Endothelial cell of hepatic sinusoid (primary cell): ENCODE data around the gene ARHGEF33.

Source experiments
- in situ Hi-C: cut with HindIII; loops from 2 replicates; pipeline ENCODE4 v1.10.0; 2017; ENCODE audit warnings: low sequenced_read_pairs

Gene ARHGEF33

DNA sequence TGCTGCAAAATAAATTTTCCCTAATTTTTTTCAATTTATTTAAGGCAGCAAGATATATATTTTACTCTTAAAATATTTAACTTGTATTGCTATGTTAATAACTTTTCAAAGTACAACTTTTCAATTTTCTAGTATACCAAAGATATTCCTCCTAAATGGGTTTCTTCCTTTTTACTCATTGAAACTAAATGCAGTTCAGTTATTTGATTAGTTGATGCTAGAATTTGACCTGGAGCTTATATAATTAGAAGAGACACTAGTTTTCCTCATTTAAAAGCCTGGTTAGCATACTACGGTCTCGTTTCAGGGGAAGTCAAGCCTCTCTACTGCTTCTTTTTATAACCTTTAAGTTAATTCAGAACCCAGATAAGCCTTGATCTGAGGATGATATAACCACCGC lies at the start of gene ARHGEF33:
Gene ARHGEF33 (plus strand): TSS at position 301 of the 400 bp plus-strand sequence. CDS start 29,573 bp downstream, outside the sequence.
- in situ Hi-C loops, result no loop called here

DNA sequence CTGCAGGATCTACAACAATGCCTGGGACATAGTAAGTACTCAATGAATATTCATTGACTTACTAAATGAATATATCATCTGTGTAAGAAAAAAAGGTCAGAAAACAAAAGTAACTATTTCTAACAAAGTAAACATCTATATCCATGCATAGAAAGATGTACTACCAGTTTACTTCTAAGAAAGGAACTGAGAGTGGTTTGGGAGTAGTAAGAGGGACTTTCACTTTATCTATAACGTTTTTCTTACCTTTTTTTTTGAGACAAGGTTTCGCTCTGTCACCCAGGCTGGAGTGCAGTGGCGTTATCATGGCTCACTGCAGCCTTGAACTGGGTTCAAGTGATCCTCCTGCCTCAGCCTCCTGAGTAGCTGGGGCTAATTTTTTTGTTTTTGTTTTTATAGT lies 39.6 kb upstream of the ARHGEF33 start:
- in situ Hi-C loops, result no loop called here

DNA sequence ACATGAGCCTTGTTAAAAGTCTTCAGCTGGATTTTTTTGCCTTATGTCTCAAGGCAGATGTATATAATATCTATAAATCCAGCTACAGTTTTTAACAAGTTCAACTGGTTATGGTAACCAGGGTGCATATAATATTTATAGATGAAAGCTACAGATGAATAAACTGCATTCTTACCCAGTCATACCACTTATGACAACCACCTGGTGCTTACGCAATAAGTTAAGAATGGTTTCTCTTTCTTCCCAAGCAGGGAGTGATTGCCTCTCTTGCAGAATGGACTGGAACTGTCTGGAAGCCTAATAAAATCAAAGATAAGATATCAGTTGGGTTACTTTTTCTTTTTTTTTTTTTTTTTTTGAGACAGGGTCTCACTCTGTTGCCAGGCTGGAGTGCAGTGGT lies 33.5 kb upstream of the ARHGEF33 start:
- in situ Hi-C loops, result no loop called here

DNA sequence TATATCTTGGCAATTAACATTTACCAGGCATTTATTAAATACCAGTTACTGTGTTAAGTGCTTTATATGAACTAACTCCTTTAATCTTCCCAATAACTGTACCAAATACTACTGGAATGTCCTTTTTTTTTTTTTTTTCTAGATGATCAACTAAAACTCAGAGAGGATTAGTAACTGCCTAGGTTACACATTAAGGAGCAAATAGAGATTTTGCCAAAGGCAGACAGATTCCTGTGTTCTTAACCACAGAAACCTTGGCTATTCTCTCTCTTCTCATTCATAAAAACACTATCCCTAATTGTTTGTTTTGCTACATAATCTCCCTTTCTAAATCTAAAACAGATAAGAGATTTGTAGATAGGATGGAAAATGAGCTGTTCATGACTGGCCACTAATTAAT lies 27.2 kb upstream of the ARHGEF33 start:
- in situ Hi-C loops, result no loop called here

DNA sequence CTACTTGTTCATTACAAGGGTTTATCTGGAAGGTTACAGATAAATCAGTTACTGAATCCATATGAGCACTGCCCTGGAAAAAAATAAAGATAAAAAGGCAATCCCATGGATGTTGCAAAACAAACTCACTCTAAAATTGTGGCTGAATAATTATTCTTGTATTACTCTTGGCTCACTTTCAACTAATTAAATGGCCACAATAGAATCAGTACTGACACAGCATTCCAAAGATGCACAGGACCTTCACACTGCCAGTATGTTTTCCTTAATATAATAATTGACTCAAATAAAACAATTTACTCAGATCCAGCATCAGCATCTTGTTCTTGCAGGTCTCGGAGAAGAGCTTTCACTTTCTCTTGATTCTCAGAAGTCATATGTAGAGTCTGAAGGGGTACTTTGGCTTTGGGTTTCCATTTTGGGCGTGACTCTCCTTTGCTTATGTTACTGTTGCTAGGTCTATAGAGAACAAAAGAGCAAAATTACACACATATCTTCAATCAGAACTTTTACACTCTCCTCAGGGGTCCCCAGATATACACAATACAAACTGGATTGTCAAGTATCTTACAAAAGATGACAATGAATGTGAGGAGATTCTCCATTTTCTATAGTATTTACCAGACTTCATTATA lies 26.5 kb upstream of the ARHGEF33 start:
- in situ Hi-C loops, result no loop called here

DNA sequence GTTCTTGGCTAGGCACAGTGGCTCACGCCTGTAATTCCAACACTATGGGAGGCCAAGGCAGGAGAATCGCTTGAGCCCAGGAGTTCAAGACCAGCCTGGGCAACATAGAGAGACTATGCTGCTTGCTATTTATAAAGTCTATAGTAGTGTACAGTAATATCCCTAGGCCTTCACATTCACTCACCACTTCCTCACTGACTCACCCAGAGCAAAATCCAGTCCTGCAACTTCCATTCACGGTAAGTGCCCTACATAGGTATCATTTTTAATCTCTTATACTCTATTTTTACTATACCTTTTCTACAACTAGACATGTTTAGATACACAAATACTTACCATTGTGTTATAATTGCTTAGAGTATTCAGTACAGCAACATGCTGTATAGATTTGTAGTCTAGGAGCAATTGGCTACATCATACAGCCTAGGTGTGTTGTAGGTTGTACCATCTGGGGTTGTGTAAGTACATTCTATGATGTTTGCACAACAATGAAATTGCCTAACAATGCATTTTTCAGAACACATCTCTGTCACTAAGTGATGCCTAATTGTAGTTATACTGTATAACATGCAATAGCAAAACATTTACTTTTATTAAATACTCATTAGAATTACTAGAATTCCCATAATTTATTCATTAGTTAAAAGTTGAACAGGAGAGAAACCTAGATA lies 22.8 kb upstream of the ARHGEF33 start:
- in situ Hi-C loops, result no loop called here

DNA sequence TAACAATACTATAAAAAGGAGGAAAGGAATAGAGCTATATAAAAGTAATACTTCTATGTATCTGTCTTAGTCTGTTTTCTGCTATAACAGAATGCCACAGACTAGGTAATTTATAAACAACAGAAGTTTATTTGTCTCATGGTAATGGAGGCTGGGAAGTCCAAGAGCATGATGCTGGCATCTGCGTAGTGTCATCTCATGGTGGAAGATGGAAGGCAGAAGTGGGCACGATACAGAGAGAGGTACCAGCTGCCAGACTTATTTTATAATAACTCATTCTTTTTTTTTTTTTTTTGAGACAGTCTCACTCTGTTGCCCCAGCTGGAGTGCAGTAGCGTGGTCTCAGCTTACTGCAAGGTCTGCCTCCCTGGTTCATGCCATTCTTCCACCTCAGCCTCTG lies 18.2 kb upstream of the ARHGEF33 start:
- in situ Hi-C loops, result no loop called here

DNA sequence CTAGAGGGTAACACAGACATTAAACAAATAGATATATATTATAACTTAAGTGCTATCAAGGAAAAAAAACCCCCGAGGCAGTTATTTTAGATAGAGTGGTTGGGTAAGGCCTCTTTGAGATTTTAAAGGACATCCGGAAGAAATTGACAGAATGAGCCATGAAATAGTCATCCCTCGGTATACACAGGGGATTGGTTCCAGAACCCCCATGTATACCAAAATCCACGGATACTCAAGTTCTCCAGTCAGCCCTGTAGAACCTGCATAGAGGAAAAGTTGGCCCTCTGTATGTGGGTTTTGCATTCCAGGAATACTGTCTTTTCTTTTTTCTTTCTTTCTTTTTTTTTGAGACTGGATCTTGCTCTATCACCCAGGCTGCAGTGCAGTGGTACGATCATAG lies 15.9 kb upstream of the ARHGEF33 start:
- in situ Hi-C loops, result no loop called here

DNA sequence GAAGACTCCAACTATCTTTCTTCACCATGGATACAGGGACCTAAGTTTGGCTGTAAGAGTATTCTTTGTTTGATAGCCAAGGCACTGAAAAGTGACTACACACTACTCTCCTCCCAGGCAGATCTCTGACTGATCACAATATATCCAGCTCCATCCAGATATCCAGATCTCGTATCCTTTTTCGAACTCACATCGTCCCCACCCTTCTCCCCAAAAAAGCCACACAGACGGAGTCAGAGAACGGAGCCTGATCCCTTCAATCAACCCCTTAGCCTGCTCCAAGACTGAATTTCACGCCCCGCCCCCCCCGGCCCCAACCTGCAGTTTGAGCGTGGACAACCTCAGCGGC lies 14.5 kb upstream of the ARHGEF33 start:
- in situ Hi-C loops, result no loop called here

DNA sequence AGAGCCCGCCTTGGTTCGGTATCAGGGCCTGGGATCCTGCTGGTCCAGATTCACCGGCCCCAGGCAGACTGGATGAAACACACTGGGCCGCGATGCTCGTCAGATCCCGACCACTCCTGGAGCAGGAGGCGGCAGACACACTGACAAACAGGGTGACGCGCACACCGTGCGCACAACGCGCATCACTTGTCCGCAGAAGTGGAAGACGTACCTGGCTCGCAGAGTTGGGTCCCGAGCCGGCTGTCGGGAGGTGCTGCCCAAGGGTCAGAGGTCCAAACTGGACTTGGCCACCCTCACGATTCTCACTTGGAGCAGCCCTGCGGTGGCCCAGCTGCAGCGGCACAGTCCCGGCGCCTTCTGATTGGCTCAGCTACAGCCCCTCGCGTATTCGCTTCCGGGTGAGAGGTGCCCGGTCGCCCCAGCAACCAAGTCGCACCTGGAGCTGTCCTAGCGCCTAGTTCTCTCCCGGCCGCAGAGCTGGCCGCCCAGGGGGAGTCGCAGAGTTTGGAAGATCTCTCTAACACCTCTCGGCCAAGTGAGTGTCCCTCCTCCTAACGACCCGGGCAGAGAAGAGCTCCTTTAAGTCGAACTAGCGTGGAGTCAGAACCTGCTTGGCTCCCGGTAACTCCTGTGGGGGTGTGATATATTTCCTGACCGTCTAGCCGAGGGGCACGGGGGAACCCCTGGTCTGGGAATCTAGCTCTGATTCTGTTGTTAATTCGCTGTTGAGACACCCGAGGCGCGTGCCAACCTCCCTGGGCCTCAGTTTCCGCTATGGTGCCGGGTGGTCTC lies 13.9 kb upstream of the ARHGEF33 start, which contains the start of the genes DHX57 and MORN2:
Gene DHX57 (minus strand): TSS at position 359 of the 792 bp plus-strand sequence. CDS start 7,529 bp downstream, outside the sequence.
Gene MORN2 (plus strand): TSS at position 401 of the 792 bp plus-strand sequence.
- in situ Hi-C loops, result no loop called here

DNA sequence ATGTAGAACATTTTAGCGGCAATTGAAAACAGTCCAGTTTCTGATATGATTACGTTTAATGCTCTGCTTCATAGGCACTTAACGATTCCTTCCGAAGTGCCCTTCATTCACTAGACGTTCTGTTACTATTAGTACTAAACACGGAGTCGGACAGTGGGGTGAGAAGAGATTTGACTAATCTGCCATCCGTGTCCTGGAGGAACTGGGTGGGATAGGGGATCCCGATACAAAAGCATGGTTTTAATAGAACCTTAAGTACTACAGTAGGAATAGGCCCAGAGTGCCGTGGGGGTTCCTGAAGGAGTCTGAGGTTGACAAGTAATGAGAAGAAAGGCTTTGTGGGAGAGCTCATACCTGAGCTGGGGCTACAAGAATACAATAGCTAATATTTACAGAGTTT lies 13.3 kb upstream of the ARHGEF33 start:
- in situ Hi-C loops, result no loop called here

DNA sequence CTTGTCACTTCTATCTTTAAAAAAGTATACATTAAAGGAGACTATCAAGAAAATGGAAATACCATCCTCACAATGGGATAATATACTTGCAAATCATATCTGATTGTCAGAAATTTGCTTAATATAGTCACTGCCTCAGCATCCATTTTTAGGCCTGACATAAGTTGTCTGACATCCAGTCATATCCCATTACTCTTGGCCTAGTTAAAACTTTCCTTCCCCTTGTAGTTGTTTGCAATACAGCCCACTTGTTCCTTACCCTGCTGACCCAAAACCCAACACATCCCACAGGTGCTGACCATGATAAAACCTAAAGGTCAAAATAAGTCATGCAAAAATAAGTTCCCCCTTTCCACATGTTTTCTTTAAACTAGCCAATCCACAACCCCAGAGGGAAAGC lies 3.6 kb upstream of the ARHGEF33 start:
- in situ Hi-C loops, result no loop called here

DNA sequence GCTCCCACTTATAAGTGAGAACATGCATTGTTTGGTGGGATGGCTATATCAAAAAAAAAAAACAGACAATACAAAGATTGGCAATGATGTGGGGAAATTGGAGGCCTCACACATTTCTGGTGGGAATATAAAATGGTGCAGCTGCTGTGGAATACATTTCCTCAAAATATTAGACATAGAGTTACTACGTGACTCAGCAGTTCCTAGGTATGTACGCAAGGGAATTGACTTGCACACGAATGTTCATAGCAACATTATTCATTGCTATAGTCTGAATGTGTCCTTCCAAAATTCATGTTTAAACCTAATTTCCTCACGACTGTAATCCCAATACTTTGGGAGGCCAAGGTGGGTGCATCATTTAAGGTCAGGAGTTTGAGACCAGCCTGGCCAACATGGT lies 2.3 kb upstream of the ARHGEF33 start:
- in situ Hi-C loops, result no loop called here

DNA sequence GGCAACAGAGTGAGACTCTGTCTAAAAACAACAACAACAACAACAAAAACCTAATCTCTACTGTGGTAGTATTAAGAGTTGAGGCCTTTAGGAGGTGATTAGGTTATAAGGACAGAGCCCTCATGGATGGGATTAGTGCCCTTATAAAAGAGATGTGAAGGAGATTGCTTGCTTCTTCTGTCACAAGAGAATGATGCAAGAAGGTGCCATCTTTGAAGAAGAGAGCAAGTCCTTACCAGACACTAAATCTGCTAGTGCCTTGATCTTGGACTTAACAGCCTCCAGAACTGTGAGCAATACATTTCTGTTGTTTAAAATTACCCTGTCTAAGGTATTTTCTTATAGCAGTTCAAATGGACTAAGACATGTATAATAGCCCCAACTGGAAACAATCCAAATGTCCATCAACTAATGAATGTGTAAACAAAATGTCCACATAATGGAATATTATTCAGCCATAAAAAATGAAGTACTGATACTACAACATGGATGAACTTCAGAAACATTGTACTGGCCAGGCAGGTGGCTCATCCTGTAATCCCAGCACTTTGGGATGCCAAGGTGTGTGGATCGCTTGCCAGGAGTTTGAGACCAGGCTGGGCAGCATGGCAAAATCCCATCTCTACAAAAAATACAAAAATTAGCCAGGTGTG lies 1.6 kb upstream of the ARHGEF33 start:
- in situ Hi-C loops, result no loop called here

DNA sequence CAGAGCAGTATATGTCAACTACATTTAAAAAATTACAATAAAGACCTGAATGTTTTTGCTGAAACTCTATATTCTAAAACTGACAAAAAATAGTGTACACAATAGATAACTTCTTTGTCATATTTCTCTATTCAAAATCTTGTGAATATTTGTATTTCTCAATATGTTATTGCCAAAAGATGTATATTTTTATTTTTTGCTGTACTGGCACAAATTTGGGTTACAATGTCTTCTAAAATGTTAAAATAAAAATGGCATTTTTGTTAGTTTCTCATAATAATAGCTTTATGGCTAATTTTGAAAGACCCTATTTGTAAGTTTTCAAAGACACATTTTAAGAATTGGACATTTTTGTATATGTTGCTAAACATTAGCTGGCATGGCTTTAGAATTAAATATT lies 630 bp upstream of the ARHGEF33 start:
- in situ Hi-C loops, result no loop called here

DNA sequence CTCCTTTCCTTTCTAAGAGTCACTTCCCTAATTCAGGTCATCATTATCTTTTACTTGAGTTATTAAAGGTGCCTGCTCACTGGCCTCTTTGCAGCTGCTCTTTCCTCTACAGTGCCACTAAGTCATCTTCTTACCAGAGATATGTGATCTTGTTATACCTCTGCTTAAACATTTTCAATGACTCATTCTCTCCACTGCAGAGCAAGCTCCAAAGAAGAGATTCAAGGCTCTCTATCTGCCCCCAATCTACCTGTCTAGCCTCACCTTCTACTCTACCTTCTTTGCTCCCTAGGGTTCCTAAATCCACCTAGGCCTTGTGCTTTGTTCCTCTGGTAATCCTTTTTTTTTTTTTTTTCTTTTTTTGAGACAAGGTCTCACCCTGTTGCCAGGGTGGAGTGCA lies 3.1 kb downstream of the ARHGEF33 start:
- in situ Hi-C loops, result loop anchor here (5.0 kb wide), 1 partner anchor 54 kb away; no protein-coding TSS in a partner anchor

DNA sequence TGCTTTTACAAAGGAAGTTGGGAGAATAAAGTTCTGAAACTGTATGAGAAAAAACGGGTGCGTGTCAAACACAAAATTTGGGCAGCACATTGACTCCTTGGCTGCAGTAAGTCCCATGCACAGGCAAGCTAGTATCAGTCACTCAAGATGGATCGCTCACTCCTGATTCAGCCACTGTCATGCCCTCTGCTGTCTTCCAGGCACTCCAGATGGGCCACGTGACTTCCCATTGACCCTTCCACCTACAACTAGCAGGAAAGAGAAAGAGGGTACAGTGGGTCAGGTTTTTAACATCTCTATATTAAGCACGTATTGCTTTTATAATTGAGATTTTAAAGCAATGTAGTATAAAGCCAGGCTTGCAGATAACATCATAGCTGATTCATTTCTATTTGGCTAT lies 8.6 kb downstream of the ARHGEF33 start:
- in situ Hi-C loops, result no loop called here

DNA sequence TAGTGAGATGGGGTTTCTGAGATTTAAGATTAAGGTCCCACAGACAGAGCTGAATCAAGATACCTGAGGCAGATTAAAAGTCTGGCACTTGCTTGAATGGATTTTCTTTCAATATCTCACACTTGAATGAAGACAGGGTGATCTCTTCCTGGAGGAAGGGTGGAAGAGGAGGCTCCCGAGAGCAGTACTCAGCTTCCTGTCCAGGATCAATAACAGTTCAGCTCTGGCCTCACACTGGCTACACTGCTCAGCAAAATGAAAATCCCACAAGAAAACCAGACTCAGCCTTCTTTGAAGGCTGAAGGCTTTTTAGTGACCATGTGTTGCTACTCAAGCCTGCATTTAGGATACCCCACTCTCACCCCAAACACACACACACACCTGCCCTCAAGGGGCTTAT lies 11.1 kb downstream of the ARHGEF33 start:
- in situ Hi-C loops, result no loop called here

DNA sequence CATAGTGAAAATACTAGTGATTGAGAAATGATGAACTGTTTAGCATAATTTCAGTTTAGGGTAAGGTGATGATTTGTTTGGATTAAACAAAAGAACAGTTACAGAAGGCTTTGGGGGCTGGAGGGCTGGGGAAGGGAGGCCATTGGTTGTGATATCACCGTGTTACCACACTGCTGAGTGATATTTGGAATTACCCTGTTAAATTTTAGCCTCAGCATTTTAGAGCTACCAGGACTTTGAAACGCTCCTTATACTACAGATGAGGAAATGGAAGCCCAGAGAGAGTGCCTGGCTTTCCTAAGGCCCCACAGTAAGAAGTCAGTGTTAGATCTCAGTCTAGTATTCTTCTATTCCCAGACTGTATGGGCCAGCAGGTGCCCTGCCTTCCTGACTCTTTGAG lies 15.6 kb downstream of the ARHGEF33 start:
- in situ Hi-C loops, result no loop called here

DNA sequence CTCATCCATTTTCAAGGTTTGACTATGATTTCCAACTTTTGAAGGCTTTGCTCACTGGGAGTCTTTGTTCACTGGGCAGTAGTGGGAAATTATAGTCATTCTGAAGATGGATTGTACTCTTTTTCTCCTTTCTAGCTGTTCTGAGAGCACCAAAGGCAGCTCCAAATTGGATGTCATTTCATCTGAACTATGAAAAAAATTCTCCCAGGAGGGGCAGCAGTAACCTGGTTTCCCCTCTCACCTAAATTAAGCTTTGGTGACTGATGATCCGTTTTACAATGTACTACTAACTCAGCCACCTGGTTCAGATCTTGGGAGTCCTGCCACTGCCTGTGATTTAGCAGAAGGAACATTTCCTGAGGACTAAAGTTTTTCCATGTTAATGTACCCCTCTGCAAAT lies 17.6 kb downstream of the ARHGEF33 start:
- in situ Hi-C loops, result no loop called here
